CD4-positive, alpha-beta T cell treated with Interleukin-12 subunit alpha and Interleukin-12 subunit beta, for 1 hour (primary cell): ENCODE measurements around the gene GULP1.
"Not testable (repeated sequence)": the region's sequence is repeated elsewhere in the genome, so short reads cannot be mapped to it uniquely, and the experiment has no call there.

Experiments used
- DNase-seq: peaks from one replicate; pipeline ENCODE4 v3.0.0-alpha.2; 2020

GULP1 gene

GRCh38 chr2:188569431-188570165, 277.9 kb downstream of the GULP1 start:
- no peak for DNase-seq

- DNase-seq: no peak
Observed at GRCh38 chr2:188570370-188570769, 278.7 kb downstream of the GULP1 start.

GRCh38 chr2:188571543-188572303, 280.0 kb downstream of the GULP1 start:
- DNase-seq: no peak

GRCh38 chr2:188572592-188572991, 280.9 kb downstream of the GULP1 start:
- no peak for DNase-seq

GRCh38 chr2:188573453-188573852, 281.8 kb downstream of the GULP1 start:
- no peak for DNase-seq

- DNase-seq: no peak
Observed at GRCh38 chr2:188576006-188576405, 284.3 kb downstream of the GULP1 start.

GRCh38 chr2:188576651-188577050, 285.0 kb downstream of the GULP1 start:
- DNase-seq: no peak

- no peak for DNase-seq
Observed at GRCh38 chr2:188577231-188577630, 285.6 kb downstream of the GULP1 start.

GRCh38 chr2:188580738-188581137, 289.1 kb downstream of the GULP1 start:
- DNase-seq: no peak

- no peak for DNase-seq
Observed at GRCh38 chr2:188582211-188582610, 290.5 kb downstream of the GULP1 start.

- DNase-seq: no peak
Observed at GRCh38 chr2:188588235-188588634, 296.6 kb downstream of the GULP1 start.

- no peak for DNase-seq
Observed at GRCh38 chr2:188596054-188596453, 304.4 kb downstream of the GULP1 start.

GRCh38 chr2:188598551-188598950, 306.9 kb downstream of the GULP1 start:
- no peak for DNase-seq

GRCh38 chr2:188599140-188599539, 307.5 kb downstream of the GULP1 start:
- DNase-seq: no peak

GRCh38 chr2:188600536-188601210, 309.0 kb downstream of the GULP1 start:
- DNase-seq: no peak

GRCh38 chr2:188601391-188601790, 309.7 kb downstream of the GULP1 start:
- DNase-seq: no peak

GRCh38 chr2:188601927-188602326, 310.3 kb downstream of the GULP1 start:
- DNase-seq: no peak

- DNase-seq: no peak
Observed at GRCh38 chr2:188604579-188604978, 312.9 kb downstream of the GULP1 start.

- DNase-seq: not testable (repeated sequence)
Observed at GRCh38 chr2:188605609-188606584, 314.2 kb downstream of the GULP1 start.

- DNase-seq: not testable (repeated sequence)
Observed at GRCh38 chr2:188606596-188606995, 314.9 kb downstream of the GULP1 start.

GRCh38 chr2:188607501-188607900, 315.8 kb downstream of the GULP1 start:
- no peak for DNase-seq

GRCh38 chr2:188609321-188610049, 317.8 kb downstream of the GULP1 start:
- no peak for DNase-seq
